HL-60 (cell line): Measurements from ENCODE around the gene TENM4.

Experiments
- DNase-seq, 2 experiments: peaks; one replicate each; pipeline ENCODE4 v3.0.0-alpha.2; 2010 to 2020; ENCODE audit warnings: low read depth in 1 of 2, low spot score in 1 of 2
- H3K27ac ChIP-seq: fragments of 250-450 bp; sonication (Bioruptor Pico); replicated peaks from 2 replicates; pipeline ENCODE4 v1.5.1; 2020; ENCODE audit warnings: mild to moderate bottlenecking, moderate library complexity
- H3K27me3 ChIP-seq: fragments of 250-450 bp; sonication (Bioruptor Pico); 2 replicates; pipeline ENCODE4 v1.5.1; 2021; ENCODE audit warnings: mild to moderate bottlenecking, moderate library complexity; ENCODE audit not compliant: insufficient read depth, poor library complexity, severe bottlenecking
- H3K4me3 ChIP-seq: replicated peaks from 2 replicates; pipeline ENCODE4 v1.5.1; 2011; ENCODE audit warnings: mild to moderate bottlenecking, control low read depth, low read length; ENCODE audit not compliant: insufficient read depth
- GABPA ChIP-seq: IDR thresholded peaks from 2 replicates; pipeline ENCODE4 v1.6.1; 2012; ENCODE audit warnings: low read depth
- POLR2AphosphoS5 ChIP-seq: IDR thresholded peaks from 2 replicates; pipeline ENCODE4 v1.6.1; 2012; ENCODE audit warnings: low read depth
- SPI1 ChIP-seq: IDR thresholded peaks from 2 replicates; pipeline ENCODE4 v1.6.1; 2012; ENCODE audit warnings: low read depth, mild to moderate bottlenecking, borderline replicate concordance
- TF ChIP-seq, protein P1 (sequence below): IDR thresholded peaks from one replicate; pipeline ENCODE4 v1.5.1; 2011; ENCODE audit warnings: low read length, control low read depth, inconsistent platforms; ENCODE audit not compliant: insufficient read depth
- TF ChIP-seq, protein P2 (sequence below): IDR thresholded peaks from 2 replicates; pipeline ENCODE4 v1.6.1; 2012; ENCODE audit warnings: low read depth; ENCODE audit not compliant: insufficient replicate concordance

The TENM4 gene

DNA sequence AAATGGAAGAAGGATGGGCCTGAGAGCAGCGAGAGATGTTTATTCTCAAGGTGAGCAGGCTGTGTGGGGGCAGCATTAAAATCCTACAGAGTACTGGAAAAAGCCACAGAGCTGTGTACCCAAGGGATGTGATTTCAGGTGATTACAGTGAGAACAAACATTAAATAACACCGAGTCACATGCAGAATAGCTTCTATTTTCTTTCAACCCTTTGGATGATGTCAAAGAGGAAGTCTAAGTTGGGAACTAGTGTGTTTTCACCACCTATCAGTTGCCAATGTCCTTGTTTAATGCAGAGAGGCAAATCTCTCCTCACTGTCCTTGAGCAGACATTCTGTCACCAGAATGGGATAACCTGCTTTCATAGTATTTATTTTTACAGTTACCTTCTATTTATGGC lies 486.6 kb downstream of the TENM4 start:
- no peaks in the 10 kb centered on the region for H3K27me3 ChIP-seq
- DNase-seq = no peak
- no peak for TF ChIP-seq POLR2AphosphoS5
- TF ChIP-seq, protein P1, sequence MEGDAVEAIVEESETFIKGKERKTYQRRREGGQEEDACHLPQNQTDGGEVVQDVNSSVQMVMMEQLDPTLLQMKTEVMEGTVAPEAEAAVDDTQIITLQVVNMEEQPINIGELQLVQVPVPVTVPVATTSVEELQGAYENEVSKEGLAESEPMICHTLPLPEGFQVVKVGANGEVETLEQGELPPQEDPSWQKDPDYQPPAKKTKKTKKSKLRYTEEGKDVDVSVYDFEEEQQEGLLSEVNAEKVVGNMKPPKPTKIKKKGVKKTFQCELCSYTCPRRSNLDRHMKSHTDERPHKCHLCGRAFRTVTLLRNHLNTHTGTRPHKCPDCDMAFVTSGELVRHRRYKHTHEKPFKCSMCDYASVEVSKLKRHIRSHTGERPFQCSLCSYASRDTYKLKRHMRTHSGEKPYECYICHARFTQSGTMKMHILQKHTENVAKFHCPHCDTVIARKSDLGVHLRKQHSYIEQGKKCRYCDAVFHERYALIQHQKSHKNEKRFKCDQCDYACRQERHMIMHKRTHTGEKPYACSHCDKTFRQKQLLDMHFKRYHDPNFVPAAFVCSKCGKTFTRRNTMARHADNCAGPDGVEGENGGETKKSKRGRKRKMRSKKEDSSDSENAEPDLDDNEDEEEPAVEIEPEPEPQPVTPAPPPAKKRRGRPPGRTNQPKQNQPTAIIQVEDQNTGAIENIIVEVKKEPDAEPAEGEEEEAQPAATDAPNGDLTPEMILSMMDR = no peak
- TF ChIP-seq GABPA = no peak
- TF ChIP-seq, protein P2, sequence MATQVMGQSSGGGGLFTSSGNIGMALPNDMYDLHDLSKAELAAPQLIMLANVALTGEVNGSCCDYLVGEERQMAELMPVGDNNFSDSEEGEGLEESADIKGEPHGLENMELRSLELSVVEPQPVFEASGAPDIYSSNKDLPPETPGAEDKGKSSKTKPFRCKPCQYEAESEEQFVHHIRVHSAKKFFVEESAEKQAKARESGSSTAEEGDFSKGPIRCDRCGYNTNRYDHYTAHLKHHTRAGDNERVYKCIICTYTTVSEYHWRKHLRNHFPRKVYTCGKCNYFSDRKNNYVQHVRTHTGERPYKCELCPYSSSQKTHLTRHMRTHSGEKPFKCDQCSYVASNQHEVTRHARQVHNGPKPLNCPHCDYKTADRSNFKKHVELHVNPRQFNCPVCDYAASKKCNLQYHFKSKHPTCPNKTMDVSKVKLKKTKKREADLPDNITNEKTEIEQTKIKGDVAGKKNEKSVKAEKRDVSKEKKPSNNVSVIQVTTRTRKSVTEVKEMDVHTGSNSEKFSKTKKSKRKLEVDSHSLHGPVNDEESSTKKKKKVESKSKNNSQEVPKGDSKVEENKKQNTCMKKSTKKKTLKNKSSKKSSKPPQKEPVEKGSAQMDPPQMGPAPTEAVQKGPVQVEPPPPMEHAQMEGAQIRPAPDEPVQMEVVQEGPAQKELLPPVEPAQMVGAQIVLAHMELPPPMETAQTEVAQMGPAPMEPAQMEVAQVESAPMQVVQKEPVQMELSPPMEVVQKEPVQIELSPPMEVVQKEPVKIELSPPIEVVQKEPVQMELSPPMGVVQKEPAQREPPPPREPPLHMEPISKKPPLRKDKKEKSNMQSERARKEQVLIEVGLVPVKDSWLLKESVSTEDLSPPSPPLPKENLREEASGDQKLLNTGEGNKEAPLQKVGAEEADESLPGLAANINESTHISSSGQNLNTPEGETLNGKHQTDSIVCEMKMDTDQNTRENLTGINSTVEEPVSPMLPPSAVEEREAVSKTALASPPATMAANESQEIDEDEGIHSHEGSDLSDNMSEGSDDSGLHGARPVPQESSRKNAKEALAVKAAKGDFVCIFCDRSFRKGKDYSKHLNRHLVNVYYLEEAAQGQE = no peak
- H3K27ac ChIP-seq = no peak overlapping the region
- no peak overlapping the region for H3K4me3 ChIP-seq

DNA sequence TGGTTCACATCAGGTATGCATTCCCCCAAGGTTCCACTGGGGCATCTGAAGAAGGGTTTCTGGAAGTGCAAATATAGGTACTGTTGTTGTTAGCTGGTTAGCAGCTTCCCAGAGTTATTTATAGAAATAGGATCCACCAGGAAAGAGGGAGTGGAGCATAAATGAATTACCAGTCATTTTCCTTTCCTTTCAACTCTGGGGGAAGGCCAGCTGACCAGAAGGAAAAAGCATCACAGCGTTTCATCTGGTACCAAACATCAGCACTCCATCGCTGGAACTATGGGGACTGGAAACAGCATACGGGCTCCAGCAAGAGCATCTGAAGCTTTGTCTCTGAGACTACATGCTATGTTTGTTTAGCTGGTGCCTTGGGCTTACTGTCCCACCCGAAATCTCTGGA lies 487.9 kb downstream of the TENM4 start:
- Histone ChIP-seq H3K27me3 (no peaks in the 10 kb centered on the region), H3K27ac (no peak overlapping the region), H3K4me3 (no peak overlapping the region)
- DNase-seq = no peak
- TF ChIP-seq GABPA (no peak), POLR2AphosphoS5 (no peak)

DNA sequence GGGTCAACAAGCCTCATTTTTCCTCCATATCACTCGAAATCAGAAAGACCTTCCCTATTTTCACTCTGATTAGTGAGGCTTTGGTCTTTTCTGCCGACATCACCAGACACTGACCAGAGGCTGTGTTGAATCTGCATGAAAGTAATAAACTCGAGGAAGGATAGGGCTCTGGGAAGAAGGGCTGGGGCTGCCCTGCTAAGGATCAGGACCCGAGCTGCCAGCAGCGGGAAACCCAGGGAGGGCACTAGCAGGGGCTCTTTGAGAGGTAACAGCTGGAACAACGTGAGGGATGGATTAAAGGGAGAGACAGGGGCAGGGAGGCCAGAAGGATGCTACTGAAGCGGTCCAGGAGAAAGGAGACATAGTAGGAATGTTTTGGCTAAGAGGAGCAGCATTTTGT lies 488.7 kb downstream of the TENM4 start:
- no peak for DNase-seq
- TF ChIP-seq, protein P1 = no peak
- TF ChIP-seq POLR2AphosphoS5 = no peak
- TF ChIP-seq, protein P2 = no peak
- TF ChIP-seq SPI1 = no peak
- no peak for TF ChIP-seq GABPA
- Histone ChIP-seq H3K27ac (no peak overlapping the region), H3K4me3 (no peak overlapping the region), H3K27me3 (no peaks in the 10 kb centered on the region)

DNA sequence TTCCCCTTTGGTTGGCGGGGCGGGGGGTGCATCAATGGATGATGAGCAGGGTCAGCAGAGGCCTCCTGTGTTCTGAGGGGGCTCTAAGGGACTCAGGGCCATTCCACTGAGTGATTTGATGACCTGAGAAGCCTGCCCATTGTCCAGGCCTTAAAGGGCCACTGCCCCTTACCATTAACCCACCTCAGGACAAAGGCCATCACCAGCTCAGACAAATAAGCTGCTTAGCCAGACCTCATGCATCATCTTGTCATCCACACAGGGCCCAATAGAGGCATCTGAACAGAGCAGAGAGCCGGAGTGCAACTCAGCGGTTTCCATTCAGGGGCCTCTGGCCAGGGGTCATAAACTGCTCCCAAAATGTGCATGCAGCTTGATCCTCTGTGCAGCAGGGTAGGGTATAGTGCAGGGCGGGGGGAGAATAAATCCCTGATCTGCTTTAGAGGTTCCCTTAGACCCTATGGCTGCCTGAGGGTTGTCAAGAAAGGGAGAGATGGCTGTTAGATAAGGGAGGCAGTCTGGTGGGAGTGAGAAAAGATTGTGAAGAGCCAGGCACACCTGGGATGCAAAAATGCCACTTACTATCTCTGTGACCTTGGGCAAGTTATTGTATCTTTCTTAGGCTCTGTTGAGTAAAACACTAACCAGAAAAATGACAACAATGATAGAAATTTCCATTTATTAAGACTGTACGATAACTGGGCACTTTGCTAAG lies 490.7 kb downstream of the TENM4 start:
- TF ChIP-seq POLR2AphosphoS5 (no peak), GABPA (no peak), SPI1 (no peak)
- TF ChIP-seq, protein P2 = no peak
- TF ChIP-seq, protein P1 = no peak
- H3K4me3 ChIP-seq = no peak overlapping the region
- no peaks in the 10 kb centered on the region for H3K27me3 ChIP-seq
- DNase-seq = no peak
- H3K27ac ChIP-seq = no peak overlapping the region
